Kidney glomerular epithelial cell (primary cell): Measurements from ENCODE around the gene PDK3.
A peak's percentile ranks its signal among the peaks of the same experiment; 100 is the strongest.

Source experiments
- DNase-seq: peaks from one replicate; lab custom pipeline; 2025; lab: John Stamatoyannopoulos, UW

Gene PDK3

DNA sequence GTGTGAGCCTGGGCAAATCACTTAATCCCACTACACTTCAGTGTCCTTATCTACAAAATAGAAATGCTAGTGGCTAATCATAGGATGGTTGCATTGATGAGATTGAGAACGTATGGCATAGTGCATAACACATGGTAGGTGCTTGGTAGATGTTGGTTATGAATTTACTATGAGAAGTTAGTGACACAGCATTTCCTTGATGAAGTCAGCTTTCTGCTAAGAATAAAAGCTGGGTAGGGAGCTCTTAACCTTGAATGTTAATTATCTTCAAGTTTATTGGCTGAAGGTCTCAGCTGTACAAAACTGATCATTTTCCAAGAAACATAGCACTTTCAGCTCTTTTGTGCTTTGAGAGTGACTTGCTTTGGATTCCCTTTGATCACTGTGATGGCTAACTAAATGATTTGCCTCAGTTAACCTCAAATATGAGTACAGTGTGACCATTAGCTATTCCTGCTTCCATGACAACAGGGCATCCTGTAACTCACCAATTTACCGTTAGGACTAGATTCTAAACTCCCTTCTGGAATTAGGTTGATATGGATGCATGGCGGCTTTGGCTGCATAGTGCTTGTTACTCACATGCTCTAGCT is 17.8 kb downstream of the PDK3 start:
- DNase-seq = peak; percentile 23

DNA sequence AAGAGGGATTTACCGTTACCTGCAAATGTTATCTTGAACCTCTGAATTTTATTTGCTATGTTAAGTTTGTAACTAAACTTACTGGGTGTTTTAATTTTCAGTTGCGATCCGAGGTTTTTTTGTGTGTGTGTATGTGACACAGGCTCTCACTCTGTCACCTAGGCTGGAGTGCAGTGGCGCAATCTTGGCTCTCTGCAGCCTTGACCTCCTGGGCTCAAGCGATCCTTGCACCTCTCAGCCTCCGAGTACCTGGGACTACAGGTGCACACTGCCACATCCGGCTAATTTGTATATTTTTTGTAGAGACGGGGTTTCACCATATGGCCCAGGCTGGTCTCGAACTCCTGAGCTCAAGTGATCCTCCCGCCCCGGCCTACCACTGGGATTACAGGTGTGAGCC is 18.5 kb downstream of the PDK3 start:
- no peak for DNase-seq

DNA sequence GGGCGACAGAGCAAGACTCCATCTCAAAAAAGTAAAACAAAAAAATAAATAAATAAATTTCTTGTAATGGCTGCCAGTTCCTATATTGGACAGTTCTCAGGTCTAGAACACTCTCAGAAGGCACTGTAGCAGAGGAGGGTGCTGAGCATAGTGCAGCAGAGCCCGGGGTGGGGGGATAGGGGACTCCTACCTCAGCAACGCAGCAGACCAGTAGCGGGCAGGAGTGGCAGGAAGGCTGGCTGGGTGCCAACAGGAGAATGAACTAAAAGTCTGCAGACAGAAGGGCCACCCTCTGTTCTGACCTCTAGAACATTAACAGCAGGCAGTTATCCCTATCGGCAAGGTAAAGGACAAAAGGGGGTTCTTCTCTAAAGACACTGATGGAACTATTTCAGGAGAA is 20.2 kb downstream of the PDK3 start:
- DNase-seq = no peak

DNA sequence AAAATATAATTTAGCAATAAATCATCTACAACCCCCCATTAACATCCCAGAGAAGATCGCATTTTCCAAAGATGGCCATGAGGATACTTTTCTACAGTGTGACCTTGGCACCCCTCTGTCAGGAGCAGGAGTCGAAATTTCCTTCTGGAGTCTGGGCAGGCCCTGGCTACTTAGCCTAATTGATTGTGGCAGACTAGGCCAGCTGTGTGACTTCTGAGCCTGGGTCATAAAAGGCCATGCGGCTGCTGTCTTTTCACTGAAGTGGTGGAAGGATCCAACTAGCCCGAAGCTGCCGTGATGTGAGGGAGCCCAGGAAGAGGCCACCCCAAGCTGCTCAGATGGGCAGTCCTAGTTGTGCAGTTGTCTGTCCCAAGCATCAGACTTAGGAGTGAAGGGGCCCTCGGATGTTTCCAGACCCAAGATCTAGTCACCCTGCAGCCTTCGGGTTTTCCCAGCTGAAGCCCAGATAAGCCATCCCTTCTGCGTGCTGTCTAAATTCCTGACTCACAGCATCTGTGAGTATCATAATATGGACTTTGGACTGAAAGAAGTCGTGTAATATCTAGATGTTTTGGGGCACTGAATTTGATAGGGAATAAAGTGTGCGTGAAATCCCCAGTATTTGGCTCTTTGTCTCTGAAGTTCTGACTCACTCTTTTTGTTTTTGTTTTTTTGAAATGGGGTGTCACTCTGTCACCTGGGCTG is 21.0 kb downstream of the PDK3 start:
- no peak for DNase-seq

DNA sequence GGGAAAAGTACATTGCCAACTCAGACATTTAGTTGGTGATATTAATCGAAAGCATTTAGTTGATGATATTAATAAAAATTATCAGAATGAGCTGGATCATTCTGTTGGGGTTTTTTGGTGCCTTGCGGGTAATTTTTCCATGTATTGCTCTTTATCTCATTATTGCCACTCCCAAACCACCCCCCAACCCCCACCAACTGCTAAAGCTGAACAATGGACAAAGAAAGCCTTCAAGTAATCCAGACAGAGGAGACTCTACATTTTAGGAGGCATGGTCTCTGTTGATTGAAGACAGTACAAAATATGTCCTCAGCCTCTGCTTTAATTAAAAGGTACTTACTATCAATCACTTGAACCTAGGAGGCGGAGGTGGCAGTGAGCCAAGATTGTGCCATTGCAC is 22.5 kb downstream of the PDK3 start:
- DNase-seq = no peak

DNA sequence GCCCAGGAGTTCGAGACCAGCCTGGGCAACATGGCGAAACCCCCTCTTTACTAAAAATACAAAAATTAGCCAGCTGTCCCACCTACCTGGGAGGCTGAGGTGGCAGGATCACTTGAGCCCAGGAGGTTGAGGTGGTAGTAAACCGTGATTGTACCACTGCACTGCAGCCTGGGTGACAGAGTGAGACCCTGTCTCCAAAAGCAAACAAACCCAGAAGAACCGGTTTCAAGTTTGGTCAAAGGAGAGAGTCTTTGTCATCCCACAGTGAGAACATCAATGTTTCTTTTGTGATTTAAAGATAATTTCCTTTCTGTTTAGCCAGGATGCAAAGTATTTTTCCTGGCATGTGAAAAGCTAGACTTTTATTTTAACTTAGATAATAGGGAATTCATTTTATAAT is 26.7 kb downstream of the PDK3 start:
- no peak for DNase-seq

DNA sequence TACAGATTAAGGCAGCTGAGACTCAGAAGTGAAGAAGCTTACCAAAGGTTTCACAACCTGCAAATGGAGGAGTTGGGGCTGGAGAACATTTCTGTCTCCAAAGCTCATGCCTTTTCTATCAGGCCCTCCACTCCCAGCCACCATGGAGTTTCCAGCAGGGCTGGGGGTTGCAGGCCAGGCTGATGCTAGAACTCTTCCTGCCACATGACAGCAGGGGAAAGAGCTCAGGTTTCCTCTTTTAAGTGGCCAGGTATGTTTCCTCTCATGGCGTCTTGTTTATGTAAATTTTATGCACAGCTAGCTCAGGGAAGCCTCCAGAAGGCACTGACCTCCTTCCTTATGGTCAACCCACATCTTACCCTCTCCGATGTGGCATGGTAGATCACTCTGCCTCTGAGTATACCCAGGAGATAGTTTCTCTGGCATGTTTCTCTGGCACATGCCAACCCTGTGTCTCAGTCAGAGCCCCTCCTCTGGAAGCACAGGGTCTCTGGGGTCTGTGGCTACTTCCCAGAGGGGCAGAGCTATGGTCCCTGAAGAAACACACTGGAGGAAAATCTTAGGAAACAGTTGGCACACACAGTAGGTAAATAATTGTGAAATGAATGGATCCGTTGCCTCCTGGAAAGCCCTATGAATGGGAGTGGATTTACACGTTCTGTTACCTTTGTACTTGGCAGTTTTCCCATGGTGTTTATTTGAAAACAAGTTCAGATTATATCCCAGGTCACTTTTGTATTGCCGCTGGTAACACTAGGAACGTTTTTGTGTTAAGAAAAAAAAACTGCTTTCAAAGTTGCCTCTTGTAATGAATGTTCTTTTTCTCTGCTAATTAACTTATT is 28.9 kb downstream of the PDK3 start:
- no peak for DNase-seq

DNA sequence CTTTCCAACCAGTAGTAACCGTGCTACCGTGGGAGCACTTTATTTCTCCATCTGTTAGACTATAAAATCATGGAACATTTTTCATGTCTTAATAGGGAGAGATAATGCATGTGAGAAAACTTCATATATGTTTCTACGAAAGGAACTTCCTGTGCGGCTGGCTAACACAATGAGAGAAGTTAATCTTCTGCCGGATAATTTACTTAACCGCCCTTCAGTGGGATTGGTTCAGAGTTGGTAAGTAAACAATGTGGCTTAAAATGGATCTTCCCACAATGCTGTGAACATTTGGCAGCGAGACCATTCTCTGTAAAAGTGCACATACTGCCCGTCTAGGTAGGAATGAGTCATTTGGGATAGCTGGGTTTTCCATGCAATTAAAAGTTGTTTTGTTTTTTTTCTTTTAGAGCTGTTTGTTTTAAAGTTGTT is 29.6 kb downstream of the PDK3 start:
- DNase-seq = peak; percentile 57

DNA sequence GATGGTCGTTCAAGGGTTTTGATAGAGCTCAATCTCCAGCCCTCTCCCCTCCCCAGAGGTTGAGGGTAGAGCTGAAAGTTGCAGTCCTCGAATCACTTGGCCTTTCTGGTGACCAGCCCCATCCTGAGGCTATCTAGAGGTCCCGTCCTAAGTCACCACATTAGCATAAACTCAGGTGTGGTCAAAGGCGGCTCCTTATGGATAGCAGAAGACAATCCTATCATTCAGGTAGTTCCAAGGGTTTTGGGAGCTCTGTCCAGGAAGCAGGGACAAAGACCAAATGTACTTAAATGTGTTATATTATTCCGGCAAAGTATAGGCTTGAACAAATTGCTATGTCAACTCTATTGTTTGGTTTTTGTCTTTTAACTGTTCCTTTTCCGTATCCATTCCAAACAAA is 30.6 kb downstream of the PDK3 start:
- DNase-seq = no peak

DNA sequence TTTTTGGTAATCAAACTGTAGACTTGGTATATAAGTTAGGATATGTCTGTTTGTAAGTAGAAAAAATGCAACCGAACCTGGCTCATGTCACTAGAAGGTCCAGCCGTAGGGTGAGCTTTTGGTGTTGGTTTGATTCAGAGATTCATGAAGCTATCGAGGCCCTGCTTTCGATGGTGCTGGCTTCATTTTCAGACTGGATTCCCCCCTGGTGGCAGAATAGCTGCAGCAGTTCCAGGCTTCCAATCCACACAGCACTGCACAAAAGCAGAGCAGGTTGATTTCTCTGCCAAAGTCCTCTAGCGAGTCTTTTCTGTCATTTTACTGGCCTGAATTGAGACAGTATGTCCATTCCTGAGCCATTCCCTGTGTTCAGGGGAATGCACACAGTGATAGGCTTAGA is 33.1 kb downstream of the PDK3 start:
- DNase-seq = peak; percentile 14

DNA sequence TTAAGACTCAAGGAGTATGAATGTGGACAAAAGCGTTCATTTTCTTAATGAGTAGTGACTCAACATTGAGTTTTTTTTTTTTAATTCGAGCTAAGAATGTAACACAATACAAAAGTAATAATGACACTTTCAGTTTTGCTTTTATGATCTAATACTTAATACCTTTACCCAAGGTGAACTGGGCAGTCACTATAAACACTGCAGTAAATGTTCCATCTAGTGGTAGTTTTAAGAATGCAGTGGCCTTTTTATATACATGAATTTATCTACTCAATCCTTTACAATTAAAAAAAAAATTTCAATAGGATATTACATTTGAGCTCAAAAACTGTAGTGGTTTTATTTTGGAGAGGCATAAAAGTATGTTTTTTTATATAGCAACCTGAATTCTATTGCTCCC is 33.9 kb downstream of the PDK3 start:
- DNase-seq = no peak

DNA sequence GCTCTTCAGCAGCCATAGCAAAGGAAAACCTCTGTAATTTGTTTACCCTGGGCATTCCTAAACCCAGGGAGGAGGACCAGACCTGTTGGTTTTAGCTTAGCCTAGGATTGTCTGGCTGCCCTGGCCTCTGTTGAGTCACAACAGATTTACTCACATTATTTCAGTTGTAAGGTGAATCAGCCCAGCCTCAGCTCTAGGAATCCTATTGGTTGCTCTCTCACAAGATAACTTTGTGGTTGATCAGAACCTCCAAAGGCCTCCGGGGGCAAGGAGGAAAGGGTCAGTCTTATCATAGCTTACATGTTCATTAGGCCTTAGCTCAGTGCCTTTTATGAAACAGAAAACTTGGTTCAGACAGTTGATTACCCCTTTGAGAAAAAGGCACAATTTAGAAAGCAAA is 41.0 kb downstream of the PDK3 start:
- peak; percentile 16 for DNase-seq

DNA sequence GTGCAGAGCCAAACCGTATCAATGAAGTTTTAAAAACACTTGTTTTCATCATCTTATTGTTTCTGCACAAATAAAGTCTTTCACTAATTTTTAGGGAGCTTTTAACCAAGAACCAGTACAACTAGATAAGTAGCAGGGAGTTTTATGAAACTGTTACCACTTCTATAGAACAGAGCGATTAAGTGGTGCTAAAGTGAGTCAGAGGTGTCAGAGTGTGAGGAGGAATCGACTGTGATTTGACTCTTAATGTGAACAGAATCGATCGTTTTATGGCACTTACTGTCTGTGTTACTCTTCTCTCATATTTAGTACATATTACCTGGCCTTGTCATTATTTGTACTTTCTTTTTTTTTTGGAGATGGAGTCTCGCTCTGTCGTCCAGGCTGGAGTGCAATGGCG is 43.3 kb downstream of the PDK3 start:
- DNase-seq = no peak

DNA sequence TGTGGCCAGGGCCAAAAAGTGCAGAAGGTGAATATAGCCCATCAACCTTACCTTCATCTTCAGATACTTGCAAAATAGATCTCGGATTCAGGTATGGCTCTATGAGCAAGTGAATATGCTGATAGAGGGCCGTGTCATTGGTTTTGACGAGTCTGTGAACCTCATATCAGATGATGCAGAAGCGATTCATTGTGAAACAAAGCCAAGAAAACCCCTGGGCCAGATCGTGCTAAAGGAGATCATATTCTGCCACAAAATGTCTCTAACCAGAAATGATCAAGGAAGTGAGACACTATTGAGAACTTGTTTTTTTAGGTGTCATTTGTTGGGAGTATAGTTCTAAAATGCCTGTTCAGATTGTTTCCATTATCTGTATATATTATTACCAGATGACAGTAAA is 48.3 kb downstream of the PDK3 start:
- DNase-seq = no peak

DNA sequence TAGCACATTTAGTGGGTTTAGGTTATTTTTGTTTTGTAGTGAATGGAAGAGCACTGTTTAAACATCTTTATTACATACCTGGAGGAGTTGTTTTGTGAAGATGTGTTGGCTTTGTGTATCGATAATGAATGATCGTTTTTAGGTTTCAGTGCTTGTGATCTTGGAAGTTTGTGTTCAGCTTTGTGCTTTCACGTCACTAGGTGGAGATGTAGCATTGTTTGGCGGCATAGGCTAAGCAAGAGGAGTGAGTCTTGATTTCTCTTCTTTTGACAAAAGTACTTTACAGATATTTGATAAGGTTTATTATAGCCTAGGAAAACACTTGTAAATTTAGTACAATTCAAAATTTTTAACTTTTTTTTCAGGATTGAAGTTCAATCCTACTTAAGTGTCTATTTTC is 50.4 kb downstream of the PDK3 start:
- no peak for DNase-seq

DNA sequence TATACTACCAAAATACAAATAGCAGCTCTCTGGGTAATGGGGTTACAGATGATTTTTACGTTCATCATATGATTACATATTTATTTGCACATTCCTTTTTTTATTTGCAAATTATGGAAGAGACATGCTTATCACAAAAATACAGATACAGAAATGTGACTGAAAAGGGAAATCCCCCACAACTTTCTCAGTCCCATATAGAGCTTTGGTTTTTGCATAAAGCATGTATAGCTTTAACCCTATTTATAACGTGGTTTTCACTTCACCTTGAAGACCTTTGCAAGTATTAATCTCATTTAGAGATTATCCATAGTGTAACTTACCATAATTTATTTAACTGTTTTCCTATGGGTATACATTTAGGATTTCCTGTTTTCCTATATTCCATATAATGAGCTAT is 55.4 kb downstream of the PDK3 start:
- DNase-seq = no peak

DNA sequence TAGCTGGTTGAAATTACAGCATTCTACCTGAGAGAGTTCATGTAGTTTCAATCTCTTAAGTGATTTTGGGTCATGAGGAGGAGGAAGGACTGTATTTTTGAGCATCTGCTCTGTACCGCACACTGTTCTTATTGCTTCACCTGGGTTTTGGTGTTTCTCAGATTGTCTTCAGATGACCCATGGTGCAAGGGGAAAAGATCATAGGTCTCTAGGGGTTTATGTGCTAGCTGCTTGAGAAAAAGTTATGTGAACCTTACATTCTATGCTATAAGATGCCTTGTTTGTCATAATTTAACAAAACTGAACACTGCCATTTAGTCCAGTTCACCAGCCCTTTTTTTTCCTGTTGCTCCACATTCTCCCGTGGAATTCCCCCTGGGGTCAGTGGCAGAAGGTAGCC is 60.4 kb downstream of the PDK3 start:
- DNase-seq = no peak

DNA sequence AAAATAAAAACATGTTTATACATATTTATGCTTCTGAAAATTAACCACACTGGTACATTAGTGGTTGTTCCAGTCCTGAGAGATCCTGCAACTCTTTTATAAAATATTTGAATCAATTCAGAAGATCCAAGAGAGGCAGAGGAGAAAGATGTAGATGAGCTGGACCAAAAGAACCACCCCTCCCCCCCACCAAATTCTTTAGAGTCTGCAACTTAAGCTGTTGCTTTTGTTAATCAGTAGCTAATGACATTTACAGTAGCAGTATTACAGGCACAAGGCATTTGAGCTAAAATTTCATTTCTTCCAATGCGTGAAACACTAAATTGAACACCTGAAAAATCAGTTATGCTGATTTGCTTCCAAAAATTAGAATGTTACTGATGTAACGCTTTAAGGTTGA is 61.5 kb downstream of the PDK3 start:
- DNase-seq = no peak

DNA sequence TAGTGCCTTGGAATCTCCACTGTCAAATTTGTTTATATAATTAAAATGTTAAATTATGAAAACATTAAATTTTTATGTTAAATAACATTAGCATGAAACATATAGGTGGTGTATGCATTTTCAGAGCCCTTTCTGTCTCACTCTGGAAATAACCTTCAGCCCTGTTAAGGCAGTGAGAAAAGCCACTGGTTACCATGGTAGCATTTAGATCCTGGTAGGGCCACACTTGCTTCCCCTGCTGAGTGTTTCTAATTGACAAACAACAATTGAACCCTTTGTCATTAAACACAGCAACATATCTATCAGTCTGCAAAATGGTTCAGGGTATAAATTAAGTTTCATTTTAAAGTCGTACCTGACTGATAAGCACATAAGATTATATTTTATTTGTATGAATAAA is 63.5 kb downstream of the PDK3 start:
- DNase-seq = no peak

DNA sequence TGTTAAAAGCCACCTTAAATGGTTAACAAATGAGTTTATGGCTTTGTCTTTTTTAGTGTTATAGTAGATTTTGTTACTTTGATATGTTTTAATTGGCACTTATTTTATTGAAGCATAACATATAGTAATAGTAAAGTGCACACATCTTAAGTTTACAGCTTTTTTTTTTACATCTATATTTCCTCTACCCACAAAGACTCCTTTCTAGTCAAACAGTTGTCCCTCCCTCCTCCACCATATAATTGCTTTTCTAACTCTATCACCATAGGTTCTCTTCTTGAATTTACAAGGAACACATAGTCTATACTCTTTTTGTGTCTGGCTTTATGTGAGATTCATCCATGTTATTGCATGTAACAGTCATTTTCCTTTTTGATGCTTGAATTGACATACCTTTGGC is 71.5 kb downstream of the PDK3 start:
- no peak for DNase-seq

DNA sequence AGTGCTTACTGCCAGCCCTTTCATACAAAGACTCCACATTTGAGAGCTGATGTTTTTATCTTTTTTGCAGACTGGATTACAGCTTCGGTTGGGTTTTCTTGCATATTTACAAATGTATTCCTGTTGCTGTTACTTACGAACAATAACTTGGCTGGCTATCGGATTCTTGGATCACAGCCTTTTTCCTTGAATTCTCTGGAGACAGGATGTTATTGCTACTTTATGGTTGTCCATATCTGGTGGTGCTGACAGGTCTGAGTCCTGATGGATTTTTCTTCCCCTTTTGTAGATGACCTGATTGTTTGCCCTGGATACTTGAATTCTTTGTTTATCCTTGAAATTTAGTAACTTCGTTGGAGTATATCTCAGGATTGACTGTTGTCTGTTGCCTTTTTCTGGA is 77.7 kb downstream of the PDK3 start:
- DNase-seq = no peak

DNA sequence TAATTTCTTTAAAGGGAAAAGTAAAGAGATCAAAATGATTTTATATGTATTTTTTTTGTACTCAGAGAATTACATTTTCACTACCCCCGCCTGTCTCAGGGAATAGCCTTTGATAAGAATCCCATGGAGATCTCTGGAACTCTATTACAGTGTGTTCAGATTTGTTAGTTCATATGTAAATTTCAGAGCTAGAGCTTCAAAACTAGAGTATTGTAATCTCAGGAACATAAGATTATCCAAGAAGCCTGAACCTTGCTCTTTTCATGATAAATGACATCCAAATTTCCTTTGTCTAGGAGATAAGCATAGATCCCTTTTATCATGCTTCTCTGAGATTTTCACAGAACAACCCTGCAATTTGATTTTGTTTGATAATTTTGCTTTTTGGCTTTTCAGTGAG is 82.9 kb downstream of the PDK3 start:
- DNase-seq = no peak

DNA sequence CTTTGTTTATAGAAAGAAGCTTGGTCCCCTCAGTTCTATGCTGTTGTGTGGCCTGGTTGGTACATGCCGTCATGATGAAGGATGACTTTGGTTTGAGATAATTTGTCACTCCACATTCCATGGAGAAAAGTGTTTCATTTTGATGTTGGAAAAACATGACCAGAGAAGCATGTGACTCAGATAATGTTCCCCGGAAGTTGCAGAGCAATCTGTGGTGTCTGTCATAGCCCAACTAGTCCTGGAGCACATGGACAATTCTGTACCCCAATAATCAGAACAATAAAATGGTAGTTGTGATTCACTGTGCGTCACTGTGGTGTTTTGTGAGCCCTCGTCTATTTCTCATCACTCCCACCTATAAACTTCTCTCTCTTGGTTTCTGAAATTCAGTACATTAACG is 85.1 kb downstream of the PDK3 start:
- DNase-seq = no peak
